Measurements from ENCODE around the gene GADL1. TPM values are rescaled to one million over a fixed set of nuclear protein-coding genes. Genes with fewer than 3 reads are reported as not detected.

GADL1 gene
- total RNA-seq, 1 experiment from 2014 or later, result 0.09 TPM

- H2BK20ac ChIP-seq (ENCODE audit: low read depth, low read length, poor library complexity, severe bottlenecking), result no peak overlapping the region
- Mint-ChIP-seq H3K4me1 (peaks cover 33 to 40% of the 10 kb centered on the region in 2 experiments), H3K36me3 (ENCODE audit: insufficient read depth in 1 of 3, low read depth in 3 of 3) (no peaks in the 10 kb centered on the region), H3K27ac (no peak overlapping the region), H3K4me3 (no peak overlapping the region), H3K9me3 (no peaks in the 10 kb centered on the region; a peak in 1 of 5 replicates), H3K27me3 (ENCODE audit: low read depth) (no peaks in the 10 kb centered on the region)
- TF ChIP-seq CTCF (conservative IDR thresholded peaks at IDR 0.05), result no peak
- H3K56ac ChIP-seq (ENCODE audit: insufficient read length, low read depth, low read length), result no peak overlapping the region
- H3K9ac ChIP-seq (ENCODE audit: extremely low read depth, insufficient read length, low read length), result no peak overlapping the region
- H3K18ac ChIP-seq (ENCODE audit: insufficient read length, low read depth, low read length), result no peak overlapping the region
- no peak overlapping the region for H3K27ac ChIP-seq (ENCODE audit: insufficient read length, low read depth, low read length)
- H3T11ph ChIP-seq (ENCODE audit: low read length), result no peak overlapping the region
- no peak overlapping the region for H3K14ac ChIP-seq (ENCODE audit: insufficient read depth, low read length)
- H4K20me1 ChIP-seq (ENCODE audit: control insufficient read depth, insufficient read depth, insufficient read length), result no peaks in the 10 kb centered on the region
- H3K23me2 ChIP-seq (ENCODE audit: insufficient read length, low read depth, low read length, poor library complexity, severe bottlenecking), result no peaks in the 10 kb centered on the region
- no peak overlapping the region for H3K23ac ChIP-seq (ENCODE audit: insufficient read length, low read depth, low read length)
- no peak overlapping the region for H2AK5ac ChIP-seq (ENCODE audit: insufficient read length, low read length)
- DNase-seq, result no peak
- no peak overlapping the region for H2BK12ac ChIP-seq (ENCODE audit: insufficient read length, low read depth, low read length)
- H3K79me1 ChIP-seq (ENCODE audit: insufficient read depth, low read depth, low read length, poor library complexity, severe bottlenecking), result no peaks in the 10 kb centered on the region
- H2BK120ac ChIP-seq (ENCODE audit: low read depth, low read length, poor library complexity, severe bottlenecking), result no peak overlapping the region
- no peaks in the 10 kb centered on the region for H3K9me3 ChIP-seq (ENCODE audit: control insufficient read depth, low read depth, low read length)
- no peak overlapping the region for H2AFZ ChIP-seq (ENCODE audit: low read length)
- H4K91ac ChIP-seq (ENCODE audit: insufficient read length, low read depth, low read length), result no peak overlapping the region
- no peaks in the 10 kb centered on the region for H3K79me2 ChIP-seq (ENCODE audit: insufficient read depth, low read length)
- no peak overlapping the region for H2BK15ac ChIP-seq (ENCODE audit: low read depth, low read length)
- no peaks in the 10 kb centered on the region for H3K27me3 ChIP-seq (ENCODE audit: insufficient read depth, low read length)
- H4K5ac ChIP-seq (ENCODE audit: insufficient read length, low read depth, low read length), result no peak overlapping the region
- no peak overlapping the region for H3K4me2 ChIP-seq (ENCODE audit: insufficient read depth, insufficient read length, low read length)
- no peak overlapping the region for H2BK5ac ChIP-seq (ENCODE audit: insufficient read length, low read length)
- no CpG with 5 or more reads among the region's 3 CpGs for WGBS (ENCODE audit: extremely low coverage, insufficient read length, low lambda C conversion rate)
- H4K8ac ChIP-seq (replicated peaks; ENCODE audit: insufficient read length, low read depth, low read length), result no peak overlapping the region
- no peak overlapping the region for H3K4ac ChIP-seq (ENCODE audit: low read depth, low read length)
- no peaks in the 10 kb centered on the region for H3K4me1 ChIP-seq (ENCODE audit: insufficient read depth, low read length)
Observed at GRCh38 chr3:30753766-30754165, 140.7 kb downstream of the GADL1 start.

Data from H9 (cell line).